ENCODE measurements around the gene THAP8. TPM values are rescaled to one million over a fixed set of nuclear protein-coding genes. Genes with fewer than 3 reads are reported as not detected.

The THAP8 gene
- total and polyA plus RNA-seq, 2 of the 8 experiments (the other 6 are each of a cell fraction or from before 2014, with no cell fraction given), result 6.0 to 11.1 TPM

DNA sequence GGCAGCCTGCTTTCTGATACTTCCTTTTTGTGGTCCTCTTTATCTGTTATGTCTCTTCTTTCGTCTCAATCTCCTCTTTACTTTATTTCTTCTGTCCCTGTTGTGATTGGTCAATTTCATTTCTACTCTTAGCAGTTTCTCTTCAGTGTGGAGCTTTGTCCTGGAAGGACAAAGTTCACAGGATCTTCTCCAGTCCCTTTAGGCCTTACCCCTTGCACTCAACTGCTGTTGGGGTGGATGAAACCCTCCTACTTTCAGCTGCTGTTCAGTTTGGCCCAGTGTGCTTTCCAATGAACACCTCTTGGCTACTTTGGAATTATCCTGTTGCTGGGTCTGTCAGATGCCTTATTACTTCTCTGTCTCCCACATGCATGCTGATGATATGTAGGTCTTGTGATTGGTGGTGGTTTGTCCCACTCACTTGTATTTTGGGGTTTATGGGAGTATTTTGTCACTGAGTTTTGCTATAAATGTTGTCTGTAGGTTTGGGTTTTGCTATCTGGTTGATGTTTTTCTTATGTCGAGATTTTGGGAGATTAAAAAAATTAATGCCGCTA is 25.4 kb upstream of the THAP8 start:
- Histone ChIP-seq H3K4me1 (replicated peaks in 1 of 4; ENCODE audit: control insufficient read depth in 3 of 4, insufficient read depth in 4 of 4, low read length in 3 of 4) (no peaks in the 10 kb centered on the region), H3K9ac (replicated peaks in 1 of 4; ENCODE audit: extremely low read depth in 1 of 4, low read depth in 3 of 4, low read length in 3 of 4) (no peak overlapping the region), H2BK12ac (ENCODE audit: low read depth, low read length) (no peak overlapping the region), H3K4ac (replicated peaks; ENCODE audit: insufficient read length, low read depth, low read length) (no peak overlapping the region), H3K79me2 (ENCODE audit: control insufficient read depth in 1 of 2, insufficient read depth in 2 of 2, low read length in 2 of 2) (no peaks in the 10 kb centered on the region), H3K23ac (ENCODE audit: insufficient read length) (no peak overlapping the region), H3K27me3 (replicated peaks in 1 of 4; ENCODE audit: control insufficient read depth in 3 of 4, extremely low read depth in 1 of 4, insufficient read depth in 3 of 4, low read length in 3 of 4) (no peaks in the 10 kb centered on the region), H3K4me2 (ENCODE audit: insufficient read depth in 1 of 2, low read depth in 2 of 2, low read length in 2 of 2) (no peak overlapping the region), H3K56ac (replicated peaks; ENCODE audit: insufficient read length, low read depth, low read length) (no peak overlapping the region), H2BK120ac (replicated peaks; ENCODE audit: low read depth, low read length) (no peak overlapping the region), H3K27ac (ENCODE audit: low read depth, low read length) (no peak overlapping the region), H2BK5ac (ENCODE audit: low read depth, low read length) (no peak overlapping the region), H3K23me2 (ENCODE audit: low read depth, low read length) (no peaks in the 10 kb centered on the region), H3K14ac (ENCODE audit: insufficient read length) (no peak overlapping the region), H2BK15ac (ENCODE audit: low read length) (no peak overlapping the region), H4K8ac (ENCODE audit: extremely low read depth, insufficient read depth, low read length) (no peak overlapping the region), H4K20me1 (replicated peaks in 1 of 2; ENCODE audit: control insufficient read depth in 1 of 2, insufficient read depth in 2 of 2, low read length in 2 of 2) (peaks cover 0 to 7% of the 10 kb centered on the region in 2 experiments), H3K79me1 (ENCODE audit: low read depth, low read length) (no peaks in the 10 kb centered on the region), H2BK20ac (ENCODE audit: low read length) (no peak overlapping the region), H3K18ac (ENCODE audit: extremely low read depth, low read length) (no peak overlapping the region), H4K91ac (replicated peaks; ENCODE audit: insufficient read length, low read length) (no peak overlapping the region), H3K36me3 (ENCODE audit: control insufficient read depth in 2 of 4, insufficient read depth in 4 of 4, low read length in 3 of 4) (peaks cover 31 to 64% (median 46%) of the 10 kb centered on the region in 4 experiments), H2AFZ (ENCODE audit: low read length) (no peak overlapping the region), H3K9me3 (ENCODE audit: insufficient read depth in 2 of 2, low read depth in 1 of 2, low read length in 1 of 2) (no peaks in the 10 kb centered on the region), H4K5ac (ENCODE audit: insufficient read length, low read depth, low read length) (no peak overlapping the region), H2AK5ac (ENCODE audit: low read depth, low read length) (no peak overlapping the region), H3K4me3 (ENCODE audit: extremely low read depth in 1 of 4, insufficient read depth in 2 of 4, low read depth in 3 of 4, low read length in 4 of 4) (no peak overlapping the region)
- DNase-seq (ENCODE audit: low read depth in 1 of 2, low spot score in 2 of 2) (no peak), FAIRE-seq (peak; percentile 28)
- POLR2A ChIA-PET (ENCODE audit: partially characterized antibody), result no interaction called here
- CTCF ChIA-PET (ENCODE audit: partially characterized antibody), result interaction anchor here (0.9 kb wide), 1 partner anchor 18 kb away, joined by 3 read pairs; no protein-coding TSS in a partner anchor
- 87% methylated on average over 3 of the region's 3 CpGs; no CpG with 5 or more reads in 1 of the 2 experiments for WGBS, 2 experiments (ENCODE audit: extremely low coverage in 1 of 2, insufficient coverage in 1 of 2, insufficient read length in 1 of 2, insufficient replicate concordance in 2 of 2, low coverage in 1 of 2, low lambda C conversion rate in 2 of 2, missing lambda C conversion rate in 1 of 2)
- no peak for TF ChIP-seq TAF1 (IDR thresholded peaks at IDR 0.05; ENCODE audit: low read depth, low read length)
- TF ChIP-seq RAD21 (IDR thresholded peaks at IDR 0.05 in 1 of 2, conservative IDR thresholded peaks at IDR 0.05 in 1 of 2; ENCODE audit: low read depth in 2 of 2, low read length in 2 of 2), result no peak
- TF ChIP-seq RFX5 (IDR thresholded peaks at IDR 0.05; ENCODE audit: borderline replicate concordance, low read depth, low read length), result no peak
- no peak for TF ChIP-seq ATF3 (IDR thresholded peaks at IDR 0.05; ENCODE audit: insufficient read depth, low read depth, low read length)
- TF ChIP-seq SIX5 (IDR thresholded peaks at IDR 0.05; ENCODE audit: low read depth, low read length), result no peak
- no peak for TF ChIP-seq BACH1 (IDR thresholded peaks at IDR 0.05; ENCODE audit: low read length)
- TF ChIP-seq PHF8 (conservative IDR thresholded peaks at IDR 0.05; ENCODE audit: low read depth, low read length), result no peak
- no peak for TF ChIP-seq BCL11A (IDR thresholded peaks at IDR 0.05; ENCODE audit: low read depth in 2 of 2, low read length in 2 of 2)
- TF ChIP-seq GTF2F1 (IDR thresholded peaks at IDR 0.05; ENCODE audit: borderline replicate concordance, low read depth, low read length), result no peak
- no peak for TF ChIP-seq RBBP5 (IDR thresholded peaks at IDR 0.05; ENCODE audit: borderline replicate concordance, low read depth, low read length)
- TF ChIP-seq SUZ12 (IDR thresholded peaks at IDR 0.05; ENCODE audit: low read length), result no peak
- no peak for TF ChIP-seq SP2 (IDR thresholded peaks at IDR 0.05; ENCODE audit: low read length)
- TF ChIP-seq RXRA (IDR thresholded peaks at IDR 0.05; ENCODE audit: insufficient read depth, low read depth, low read length), result no peak

Data from H1 (cell line).